ENCODE measurements around the gene UPK3B.
"Not testable (repeated sequence)": the region's sequence is repeated elsewhere in the genome, so short reads cannot be mapped to it uniquely, and the experiment has no call there.

DNA sequence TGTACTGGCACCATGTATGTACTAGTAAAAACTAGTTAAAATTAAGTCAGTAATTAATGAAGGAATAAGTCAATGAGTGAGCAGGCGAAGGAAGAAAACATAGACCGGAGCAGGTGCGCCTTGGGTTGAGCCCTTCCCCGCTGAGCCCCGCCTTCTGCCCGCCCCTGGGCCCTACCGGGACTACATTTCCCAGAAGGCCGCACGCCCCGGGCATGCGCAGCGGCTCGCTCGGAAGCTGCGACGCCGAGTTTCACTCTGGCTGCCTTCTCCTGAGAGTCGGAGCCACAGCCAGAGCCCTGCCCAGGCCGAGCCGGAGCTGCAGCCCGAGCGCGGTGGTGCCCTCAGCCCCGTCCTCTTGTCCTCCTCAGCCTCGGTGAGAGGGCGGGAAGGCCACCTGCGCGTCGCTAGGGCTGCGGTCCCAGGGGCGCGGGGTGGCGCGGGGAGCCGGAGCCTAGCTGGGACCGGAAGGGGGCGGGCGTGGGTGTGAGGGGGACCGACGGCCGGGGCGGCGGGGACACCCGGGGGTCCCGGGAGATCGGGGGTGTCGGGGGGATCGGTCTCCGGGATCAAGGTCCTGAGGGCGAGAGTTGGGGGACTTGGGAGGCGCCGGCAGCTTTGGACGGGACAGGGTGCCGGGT lies 48.8 kb upstream of the UPK3B start, which contains the start of gene DTX2:
- TF ChIP-seq, protein P1, sequence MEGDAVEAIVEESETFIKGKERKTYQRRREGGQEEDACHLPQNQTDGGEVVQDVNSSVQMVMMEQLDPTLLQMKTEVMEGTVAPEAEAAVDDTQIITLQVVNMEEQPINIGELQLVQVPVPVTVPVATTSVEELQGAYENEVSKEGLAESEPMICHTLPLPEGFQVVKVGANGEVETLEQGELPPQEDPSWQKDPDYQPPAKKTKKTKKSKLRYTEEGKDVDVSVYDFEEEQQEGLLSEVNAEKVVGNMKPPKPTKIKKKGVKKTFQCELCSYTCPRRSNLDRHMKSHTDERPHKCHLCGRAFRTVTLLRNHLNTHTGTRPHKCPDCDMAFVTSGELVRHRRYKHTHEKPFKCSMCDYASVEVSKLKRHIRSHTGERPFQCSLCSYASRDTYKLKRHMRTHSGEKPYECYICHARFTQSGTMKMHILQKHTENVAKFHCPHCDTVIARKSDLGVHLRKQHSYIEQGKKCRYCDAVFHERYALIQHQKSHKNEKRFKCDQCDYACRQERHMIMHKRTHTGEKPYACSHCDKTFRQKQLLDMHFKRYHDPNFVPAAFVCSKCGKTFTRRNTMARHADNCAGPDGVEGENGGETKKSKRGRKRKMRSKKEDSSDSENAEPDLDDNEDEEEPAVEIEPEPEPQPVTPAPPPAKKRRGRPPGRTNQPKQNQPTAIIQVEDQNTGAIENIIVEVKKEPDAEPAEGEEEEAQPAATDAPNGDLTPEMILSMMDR (IDR thresholded peaks at IDR 0.05), result not testable (repeated sequence)
- not testable (repeated sequence) for TF ChIP-seq POLR2A (IDR thresholded peaks at IDR 0.05)

Data from right lobe of liver (tissue), 4 donors.